ENCODE results near the gene STC2. TPM values are rescaled to one million over a fixed set of nuclear protein-coding genes. Genes with fewer than 3 reads are reported as not detected.

STC2 gene
- total and polyA plus RNA-seq, 5 donors from 2014 or later: not detected

DNA sequence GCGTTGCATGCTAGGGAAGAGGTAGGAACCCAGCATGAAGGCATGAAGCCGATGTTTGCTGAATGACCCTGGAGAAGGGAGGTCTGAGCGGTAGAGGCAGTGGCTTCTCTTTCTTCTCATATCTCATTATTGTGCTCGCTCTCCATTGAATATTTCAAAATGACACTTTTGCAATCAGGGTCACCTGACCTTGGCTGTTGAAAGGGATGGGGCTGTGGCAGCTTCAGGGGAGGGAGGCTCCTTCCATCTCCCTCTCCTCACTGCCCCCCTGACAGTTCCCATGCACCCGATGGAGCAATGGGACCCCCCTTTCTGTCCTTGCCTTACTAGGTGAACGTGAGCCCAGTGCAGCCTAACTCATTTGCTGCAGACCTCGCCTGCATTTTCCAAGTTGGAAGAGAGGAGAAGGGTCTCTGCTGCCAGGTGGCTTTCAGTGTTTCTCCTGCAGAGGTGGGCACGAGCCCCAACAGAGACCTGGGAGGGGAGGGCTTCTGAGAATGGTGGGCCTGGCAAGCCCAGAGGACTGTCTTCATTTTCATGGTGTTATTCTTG, 17.9 kb downstream of the STC2 start:
- Histone ChIP-seq H3K4me3 (ENCODE audit: low read depth, low read length) (no peak overlapping the region), H3K27ac (ENCODE audit: insufficient read depth, low read length, poor library complexity, severe bottlenecking) (no peak overlapping the region), H3K27me3 (ENCODE audit: control insufficient read depth, insufficient read depth, low read length) (peaks cover 5% of the 10 kb centered on the region), H3K36me3 (ENCODE audit: control insufficient read depth, insufficient read depth, low read length) (no peaks in the 10 kb centered on the region), H3K4me1 (ENCODE audit: control insufficient read depth, insufficient read depth, low read length, poor library complexity, severe bottlenecking) (no peaks in the 10 kb centered on the region), H3K9me3 (ENCODE audit: control insufficient read depth in 2 of 2, low read length in 2 of 2) (no peaks in the 10 kb centered on the region)
- H3K36me3 Mint-ChIP-seq: no peaks in the 10 kb centered on the region
- no peaks in the 10 kb centered on the region for H3K4me1 Mint-ChIP-seq
- ATAC-seq (ENCODE audit: low read depth in 2 of 2): no peak
- H3K27me3 Mint-ChIP-seq: peaks cover 41% of the 10 kb centered on the region
- no peak overlapping the region for H3K27ac Mint-ChIP-seq
- peaks cover 0 to 12% (median 6%) of the 10 kb centered on the region in 7 donors for H3K9me3 Mint-ChIP-seq
- no peak for DNase-seq
- no peak overlapping the region for H3K4me3 Mint-ChIP-seq

DNA sequence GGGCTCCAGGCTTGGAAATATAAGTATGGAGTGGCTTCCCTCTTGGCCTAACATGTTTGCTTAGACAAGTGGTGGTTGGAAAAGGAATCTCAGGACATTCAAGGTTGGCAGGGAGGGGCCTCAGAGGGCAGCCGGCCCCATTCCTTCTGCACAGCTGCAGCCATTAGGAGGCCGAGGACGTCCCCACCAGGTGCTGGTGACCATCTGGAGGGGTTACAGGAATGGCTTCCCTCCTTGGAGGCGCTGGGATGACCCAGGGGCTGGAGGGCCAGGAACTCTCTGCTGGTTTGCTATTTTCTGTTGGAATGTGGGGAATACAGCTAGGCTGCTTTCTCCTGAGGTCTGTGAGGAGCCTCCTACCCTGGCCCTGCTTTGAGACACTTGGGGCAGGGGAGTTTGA, 18.5 kb downstream of the STC2 start:
- DNase-seq (no peak), ATAC-seq (ENCODE audit: low read depth in 2 of 2) (no peak)
- H3K4me1 Mint-ChIP-seq: no peaks in the 10 kb centered on the region
- H3K4me1 ChIP-seq (ENCODE audit: control insufficient read depth, insufficient read depth, low read length, poor library complexity, severe bottlenecking): no peaks in the 10 kb centered on the region
- H3K4me3 Mint-ChIP-seq: no peak overlapping the region
- no peak overlapping the region for H3K27ac Mint-ChIP-seq
- H3K36me3 ChIP-seq (ENCODE audit: control insufficient read depth, insufficient read depth, low read length): no peaks in the 10 kb centered on the region
- no peaks in the 10 kb centered on the region for H3K9me3 ChIP-seq (ENCODE audit: control insufficient read depth in 2 of 2, low read length in 2 of 2)
- no peak overlapping the region for H3K4me3 ChIP-seq (ENCODE audit: low read depth, low read length)
- H3K9me3 Mint-ChIP-seq: peaks cover 0 to 12% (median 6%) of the 10 kb centered on the region in 7 donors
- peaks cover 5% of the 10 kb centered on the region for H3K27me3 ChIP-seq (ENCODE audit: control insufficient read depth, insufficient read depth, low read length)
- no peaks in the 10 kb centered on the region for H3K36me3 Mint-ChIP-seq
- peaks cover 36% of the 10 kb centered on the region for H3K27me3 Mint-ChIP-seq
- H3K27ac ChIP-seq (ENCODE audit: insufficient read depth, low read length, poor library complexity, severe bottlenecking): no peak overlapping the region

DNA sequence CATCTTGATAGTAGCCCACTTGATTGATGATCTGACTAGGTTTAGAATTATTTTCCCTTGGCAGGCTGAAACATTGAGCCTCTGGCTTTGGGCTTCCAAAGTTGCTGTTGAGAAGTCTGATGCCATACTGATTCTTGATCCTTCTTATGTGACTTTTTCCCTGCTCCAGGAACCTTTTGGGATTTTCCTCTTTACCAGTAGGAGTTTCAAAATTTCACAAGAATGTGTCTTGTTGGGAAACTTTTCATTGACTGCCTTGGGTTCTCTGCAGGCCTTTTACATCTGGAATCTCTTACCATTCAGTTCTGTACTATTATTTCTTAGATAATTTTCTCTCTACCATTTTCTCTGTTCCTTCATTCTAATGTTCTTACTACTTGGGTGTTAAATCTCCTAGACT, 20.0 kb downstream of the STC2 start:
- no peak for DNase-seq
- Histone ChIP-seq H3K27me3 (ENCODE audit: control insufficient read depth, insufficient read depth, low read length) (peaks cover 3% of the 10 kb centered on the region), H3K4me1 (ENCODE audit: control insufficient read depth, insufficient read depth, low read length, poor library complexity, severe bottlenecking) (no peaks in the 10 kb centered on the region), H3K4me3 (ENCODE audit: low read depth, low read length) (no peak overlapping the region), H3K9me3 (ENCODE audit: control insufficient read depth in 2 of 2, low read length in 2 of 2) (no peaks in the 10 kb centered on the region), H3K27ac (ENCODE audit: insufficient read depth, low read length, poor library complexity, severe bottlenecking) (no peak overlapping the region), H3K36me3 (ENCODE audit: control insufficient read depth, insufficient read depth, low read length) (no peaks in the 10 kb centered on the region)
- no peaks in the 10 kb centered on the region for H3K4me1 Mint-ChIP-seq
- H3K36me3 Mint-ChIP-seq: no peaks in the 10 kb centered on the region
- no peak for ATAC-seq (ENCODE audit: low read depth in 2 of 2)
- no peak overlapping the region for H3K27ac Mint-ChIP-seq
- H3K4me3 Mint-ChIP-seq: no peak overlapping the region
- H3K27me3 Mint-ChIP-seq: peaks cover 32% of the 10 kb centered on the region
- H3K9me3 Mint-ChIP-seq: peaks cover 0 to 12% (median 3%) of the 10 kb centered on the region in 7 donors

DNA sequence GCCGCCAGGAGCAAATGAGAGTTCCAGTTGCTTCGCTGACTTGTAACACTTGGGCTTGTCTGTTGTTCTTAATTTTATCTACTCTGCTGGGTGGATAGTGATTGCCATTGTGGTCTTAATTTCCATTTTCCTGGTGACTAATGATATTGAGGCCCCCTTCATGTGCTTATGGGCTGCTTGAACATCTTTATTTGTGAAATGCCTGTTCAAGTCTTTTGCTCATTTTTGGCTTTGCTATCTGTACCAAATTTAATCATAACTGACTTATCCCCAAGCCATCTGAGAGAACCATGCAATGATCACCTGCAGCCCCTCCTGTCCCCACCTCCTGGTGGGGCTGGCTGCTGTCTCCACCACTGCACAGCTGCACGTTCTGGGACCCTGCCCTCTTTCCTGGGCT, 20.5 kb downstream of the STC2 start:
- Mint-ChIP-seq H3K4me3 (no peak overlapping the region), H3K27me3 (peaks cover 34% of the 10 kb centered on the region), H3K36me3 (no peaks in the 10 kb centered on the region), H3K27ac (no peak overlapping the region), H3K9me3 (peaks cover 0 to 12% (median 3%) of the 10 kb centered on the region in 7 donors), H3K4me1 (no peaks in the 10 kb centered on the region)
- DNase-seq: no peak
- Histone ChIP-seq H3K9me3 (ENCODE audit: control insufficient read depth in 2 of 2, low read length in 2 of 2) (no peaks in the 10 kb centered on the region), H3K4me1 (ENCODE audit: control insufficient read depth, insufficient read depth, low read length, poor library complexity, severe bottlenecking) (no peaks in the 10 kb centered on the region), H3K4me3 (ENCODE audit: low read depth, low read length) (no peak overlapping the region), H3K27ac (ENCODE audit: insufficient read depth, low read length, poor library complexity, severe bottlenecking) (no peak overlapping the region), H3K27me3 (ENCODE audit: control insufficient read depth, insufficient read depth, low read length) (peaks cover 3% of the 10 kb centered on the region), H3K36me3 (ENCODE audit: control insufficient read depth, insufficient read depth, low read length) (no peaks in the 10 kb centered on the region)
- no peak for ATAC-seq (ENCODE audit: low read depth in 2 of 2)

DNA sequence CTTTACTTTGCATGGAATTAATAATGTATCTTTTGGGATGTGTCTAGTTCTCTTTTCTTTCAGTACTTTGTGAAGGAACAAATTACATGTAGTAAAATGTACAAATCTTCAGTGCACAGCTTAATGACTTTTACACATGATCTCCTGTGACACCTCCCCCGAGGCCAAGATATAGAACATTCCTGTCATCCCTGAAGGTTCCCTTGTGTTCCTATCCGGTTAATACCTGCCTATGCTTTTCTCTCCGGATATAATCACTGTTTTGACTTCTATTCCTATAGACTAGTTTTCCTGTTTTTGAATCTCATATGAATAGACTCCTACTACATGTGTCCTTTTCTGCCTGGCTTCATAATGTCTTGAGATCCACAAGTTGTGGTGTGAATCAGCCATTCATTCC, 21.5 kb downstream of the STC2 start:
- Histone ChIP-seq H3K9me3 (ENCODE audit: control insufficient read depth in 2 of 2, low read length in 2 of 2) (no peaks in the 10 kb centered on the region), H3K36me3 (ENCODE audit: control insufficient read depth, insufficient read depth, low read length) (no peaks in the 10 kb centered on the region), H3K4me3 (ENCODE audit: low read depth, low read length) (no peak overlapping the region), H3K4me1 (ENCODE audit: control insufficient read depth, insufficient read depth, low read length, poor library complexity, severe bottlenecking) (no peaks in the 10 kb centered on the region), H3K27ac (ENCODE audit: insufficient read depth, low read length, poor library complexity, severe bottlenecking) (no peak overlapping the region), H3K27me3 (ENCODE audit: control insufficient read depth, insufficient read depth, low read length) (peaks cover 3% of the 10 kb centered on the region)
- DNase-seq (no peak), ATAC-seq (ENCODE audit: low read depth in 2 of 2) (no peak)
- Mint-ChIP-seq H3K27me3 (peaks cover 32% of the 10 kb centered on the region), H3K36me3 (no peaks in the 10 kb centered on the region), H3K4me1 (no peaks in the 10 kb centered on the region), H3K27ac (no peak overlapping the region), H3K4me3 (no peak overlapping the region), H3K9me3 (peaks cover 0 to 12% (median 3%) of the 10 kb centered on the region in 7 donors)

DNA sequence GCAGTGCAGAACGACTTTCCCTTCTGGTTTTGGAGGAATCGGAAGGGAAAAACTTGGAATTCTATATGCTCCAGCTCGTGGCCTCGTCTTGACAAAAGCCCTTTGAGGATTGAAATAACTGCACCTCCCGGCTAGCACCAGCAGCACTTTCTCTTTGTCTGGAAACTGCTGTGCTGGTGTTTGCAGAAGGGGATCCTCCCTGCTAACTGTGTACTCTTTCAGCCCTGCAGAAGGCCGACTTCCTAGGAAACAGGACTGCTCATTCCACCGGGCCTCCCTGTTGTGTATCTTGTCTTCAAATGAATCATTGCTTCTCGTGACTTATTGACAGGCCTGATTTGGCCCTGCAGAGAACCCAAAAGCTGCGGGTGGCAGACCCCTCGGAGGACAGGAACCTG, 23.6 kb downstream of the STC2 start:
- Histone ChIP-seq H3K27me3 (ENCODE audit: control insufficient read depth, insufficient read depth, low read length) (peaks cover 3% of the 10 kb centered on the region), H3K4me1 (ENCODE audit: control insufficient read depth, insufficient read depth, low read length, poor library complexity, severe bottlenecking) (no peaks in the 10 kb centered on the region), H3K27ac (ENCODE audit: insufficient read depth, low read length, poor library complexity, severe bottlenecking) (no peak overlapping the region), H3K4me3 (ENCODE audit: low read depth, low read length) (no peak overlapping the region), H3K36me3 (ENCODE audit: control insufficient read depth, insufficient read depth, low read length) (no peaks in the 10 kb centered on the region), H3K9me3 (ENCODE audit: control insufficient read depth in 2 of 2, low read length in 2 of 2) (no peaks in the 10 kb centered on the region)
- peaks cover 26% of the 10 kb centered on the region for H3K27me3 Mint-ChIP-seq
- no peaks in the 10 kb centered on the region for H3K36me3 Mint-ChIP-seq
- H3K27ac Mint-ChIP-seq: no peak overlapping the region
- ATAC-seq (ENCODE audit: low read depth in 2 of 2) (no peak), DNase-seq (no peak)
- no peak overlapping the region for H3K4me3 Mint-ChIP-seq
- no peaks in the 10 kb centered on the region for H3K4me1 Mint-ChIP-seq
- peaks cover 0 to 12% (median 3%) of the 10 kb centered on the region in 7 donors for H3K9me3 Mint-ChIP-seq

DNA sequence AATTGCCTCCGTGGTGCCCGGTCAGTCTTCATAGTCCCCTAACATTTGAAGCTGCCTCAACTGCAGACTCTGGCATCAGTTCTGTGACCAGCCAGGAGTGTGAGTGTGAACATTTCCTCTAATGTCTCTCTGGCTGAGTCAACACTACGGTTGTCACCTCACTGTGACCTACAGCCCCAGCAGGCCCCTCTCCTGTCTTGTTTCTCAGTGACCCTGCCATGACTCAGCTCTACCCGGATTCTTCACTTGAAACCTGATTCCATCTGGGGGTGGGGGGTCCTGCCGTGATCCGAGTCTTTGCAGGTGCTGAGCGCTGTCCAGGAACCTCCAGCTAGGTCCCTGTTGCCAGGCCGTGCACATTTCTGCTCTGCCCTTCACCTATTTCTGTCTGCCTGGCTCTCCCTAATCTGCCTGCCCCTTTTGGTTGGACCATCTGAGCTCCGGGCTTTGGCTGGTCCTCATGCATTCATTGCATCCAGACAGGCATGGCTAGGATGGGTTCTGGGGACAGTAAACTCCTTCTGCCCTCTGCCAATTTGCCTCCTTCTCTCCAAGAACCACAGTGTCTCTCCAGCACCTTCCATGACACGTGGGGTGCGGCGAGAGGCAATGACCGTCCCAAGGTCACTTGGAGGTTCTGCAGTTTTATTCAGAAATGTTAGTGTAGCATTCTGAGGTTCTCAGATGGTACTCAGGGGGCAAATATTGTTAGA, 24.2 kb downstream of the STC2 start:
- ATAC-seq (ENCODE audit: low read depth in 2 of 2): no peak
- Histone ChIP-seq H3K36me3 (ENCODE audit: control insufficient read depth, insufficient read depth, low read length) (no peaks in the 10 kb centered on the region), H3K4me1 (ENCODE audit: control insufficient read depth, insufficient read depth, low read length, poor library complexity, severe bottlenecking) (no peaks in the 10 kb centered on the region), H3K27ac (ENCODE audit: insufficient read depth, low read length, poor library complexity, severe bottlenecking) (no peak overlapping the region), H3K4me3 (ENCODE audit: low read depth, low read length) (no peak overlapping the region), H3K9me3 (ENCODE audit: control insufficient read depth in 2 of 2, low read length in 2 of 2) (no peaks in the 10 kb centered on the region), H3K27me3 (ENCODE audit: control insufficient read depth, insufficient read depth, low read length) (peaks cover 3% of the 10 kb centered on the region)
- Mint-ChIP-seq H3K36me3 (no peaks in the 10 kb centered on the region), H3K27ac (no peak overlapping the region), H3K4me1 (peaks cover 0 to under 1% (median 0%) of the 10 kb centered on the region in 4 donors), H3K4me3 (no peak overlapping the region), H3K9me3 (peaks cover 0 to 12% (median 3%) of the 10 kb centered on the region in 7 donors), H3K27me3 (peaks cover 26% of the 10 kb centered on the region)
- DNase-seq: no peak
